Fibroblast of lung (primary cell): ENCODE data around the gene CTRB2.

Experiments
- CTCF ChIP-seq, 2 donors: IDR thresholded peaks in 1 of 2; conservative IDR thresholded peaks in 1 of 2; 1 replicate in 1 of 2; 2 replicates in 1 of 2; pipeline ENCODE4 v1.5.1; 2011 to 2012; ENCODE audit warnings: low read length in 2 of 2, control low read depth in 1 of 2, inconsistent platforms in 1 of 2, low read depth in 1 of 2, mild to moderate bottlenecking in 1 of 2
- EZH2 ChIP-seq: IDR thresholded peaks from 2 replicates; pipeline ENCODE4 v1.5.1; 2012; ENCODE audit warnings: low read length, control low read depth, mild to moderate bottlenecking; ENCODE audit errors: missing control alignments

GRCh38 chr16:75250809-75251279 is 43.9 kb upstream of the CTRB2 start:
- TF ChIP-seq EZH2 (no peak), CTCF (conservative IDR thresholded peaks at IDR 0.05 in 1 of 2, IDR thresholded peaks at IDR 0.05 in 1 of 2; ENCODE audit: low read depth in 1 of 2, low read length in 2 of 2) (no peak)
